GM19025 (cell line): ENCODE data around the gene MPHOSPH8.
"Not testable (repeated sequence)": the region's sequence is repeated elsewhere in the genome, so short reads cannot be mapped to it uniquely, and the experiment has no call there.

Experiments used
- ATAC-seq: cut with Tn5 transposase; IDR thresholded peaks from one replicate; pipeline ENCODE4 v1.9.1; 2021; ENCODE audit warnings: mild to moderate bottlenecking, low read depth, moderate library complexity; ENCODE audit not compliant: unreplicated experiment

Gene MPHOSPH8

DNA sequence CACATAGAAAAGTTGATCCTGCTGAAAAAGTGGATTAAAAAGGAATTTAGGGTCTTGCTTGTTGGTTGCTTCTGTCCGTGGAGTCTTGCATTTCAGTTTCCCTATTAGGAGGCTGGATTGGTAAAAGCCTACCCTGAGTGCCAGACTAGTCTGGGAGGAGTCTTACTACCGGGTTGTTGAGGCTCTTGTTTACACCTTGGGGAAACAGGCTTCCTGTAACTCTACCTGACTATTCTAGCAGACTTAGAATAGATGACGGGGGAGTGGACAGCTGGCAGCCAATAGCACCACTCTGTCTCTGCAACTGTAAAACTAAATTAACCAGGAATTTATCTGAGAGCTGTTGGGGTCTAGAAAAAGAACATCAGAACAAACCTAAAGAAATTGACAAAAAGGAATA lies 11.3 kb upstream of the MPHOSPH8 start:
- ATAC-seq = no peak

- no peak for ATAC-seq
Measured at GRCh38 chr13:19624265-19624664, 9.2 kb upstream of the MPHOSPH8 start.

DNA sequence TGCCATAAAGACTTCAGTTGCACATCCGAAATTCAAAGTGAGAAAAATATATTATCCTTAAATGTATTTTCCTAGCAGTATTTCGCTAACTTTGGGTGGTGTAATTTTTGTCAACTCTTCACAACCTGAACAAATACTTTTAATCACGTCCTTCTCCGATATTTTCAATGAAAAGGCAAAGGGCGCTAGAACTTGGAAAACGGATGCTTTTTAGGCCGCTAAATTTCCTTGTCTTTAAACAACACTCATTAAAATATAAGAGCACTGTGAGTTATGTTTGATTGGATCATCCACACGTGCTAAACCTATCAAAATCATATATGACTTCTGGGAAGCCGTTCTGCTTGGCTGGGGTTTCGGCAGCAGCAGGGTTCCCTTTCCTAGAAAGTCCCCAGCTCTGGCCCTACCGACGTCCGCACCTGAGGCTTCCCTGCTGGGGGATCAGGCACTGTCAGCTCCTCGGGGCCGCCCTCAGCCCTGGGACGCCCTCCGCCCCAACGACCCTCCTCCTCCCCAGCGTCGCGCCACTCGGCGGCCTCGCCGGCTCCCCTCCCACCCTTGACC lies 462 bp upstream of the MPHOSPH8 start:
- no peak for ATAC-seq

DNA sequence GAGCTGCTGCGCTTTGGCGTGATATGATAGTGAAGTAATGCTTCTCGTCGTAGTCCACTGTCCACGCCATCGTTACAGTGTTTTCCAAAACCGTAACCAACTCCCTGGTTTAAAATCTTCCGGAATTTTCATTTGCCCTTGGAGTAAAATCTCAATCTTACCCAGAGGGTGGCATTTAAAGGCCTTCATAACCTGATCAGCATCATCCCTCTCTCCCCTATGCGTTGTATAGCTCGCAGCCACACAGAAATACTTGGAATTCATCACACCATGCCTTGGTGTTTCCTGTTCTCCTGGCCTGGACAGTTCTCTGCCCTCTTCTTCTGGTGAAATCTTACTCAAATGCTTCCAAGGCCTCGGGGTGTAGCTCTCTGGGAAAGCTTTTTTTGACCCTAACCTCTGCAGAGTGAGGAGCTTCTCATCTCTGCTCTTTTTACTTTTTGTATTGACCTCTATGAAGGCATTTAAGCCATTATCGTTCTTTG lies 839 bp downstream of the MPHOSPH8 start:
- no peak for ATAC-seq

DNA sequence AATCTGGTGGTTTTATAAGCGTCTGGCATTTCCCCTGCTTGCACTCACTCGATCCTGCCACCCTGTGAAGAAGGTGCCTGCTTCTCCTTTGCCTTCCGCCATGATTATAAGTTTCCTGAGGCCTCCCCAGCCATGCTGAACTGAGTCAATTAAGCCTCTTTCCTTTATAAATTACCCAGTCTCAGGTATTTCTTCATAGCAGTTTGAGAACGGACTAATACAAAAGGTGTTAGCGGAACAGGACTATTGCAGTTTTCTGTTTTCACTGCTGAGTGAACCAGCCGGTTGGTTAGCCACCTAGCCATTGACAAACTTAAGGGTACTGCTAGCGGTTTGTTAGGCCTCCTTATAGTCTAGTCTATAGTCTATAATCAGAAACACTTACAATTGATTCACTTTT lies 2.5 kb downstream of the MPHOSPH8 start:
- ATAC-seq = not testable (repeated sequence)

DNA sequence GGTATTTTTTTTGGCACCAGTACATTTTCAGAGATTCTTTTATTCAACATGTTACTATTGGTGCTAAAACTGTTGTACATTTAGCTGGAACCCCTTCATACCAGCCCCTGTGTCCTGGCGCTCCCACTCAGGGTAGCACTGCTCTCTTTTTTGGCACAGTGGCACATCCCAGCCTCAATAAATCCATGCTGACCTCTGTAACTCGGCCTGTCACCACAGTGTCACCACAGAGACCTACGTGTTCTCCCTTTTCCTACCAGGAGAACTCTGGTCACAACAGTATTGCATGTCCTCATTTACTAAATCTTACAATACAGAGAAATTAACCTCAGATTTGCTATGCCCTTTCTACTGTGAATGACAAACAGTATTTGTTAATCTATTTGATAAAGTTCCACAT lies 10.2 kb downstream of the MPHOSPH8 start:
- ATAC-seq = no peak

- ATAC-seq = no peak
Measured at GRCh38 chr13:19645000-19645399, 11.5 kb downstream of the MPHOSPH8 start.

GRCh38 chr13:19646063-19646462 lies 12.6 kb downstream of the MPHOSPH8 start:
- ATAC-seq = no peak

DNA sequence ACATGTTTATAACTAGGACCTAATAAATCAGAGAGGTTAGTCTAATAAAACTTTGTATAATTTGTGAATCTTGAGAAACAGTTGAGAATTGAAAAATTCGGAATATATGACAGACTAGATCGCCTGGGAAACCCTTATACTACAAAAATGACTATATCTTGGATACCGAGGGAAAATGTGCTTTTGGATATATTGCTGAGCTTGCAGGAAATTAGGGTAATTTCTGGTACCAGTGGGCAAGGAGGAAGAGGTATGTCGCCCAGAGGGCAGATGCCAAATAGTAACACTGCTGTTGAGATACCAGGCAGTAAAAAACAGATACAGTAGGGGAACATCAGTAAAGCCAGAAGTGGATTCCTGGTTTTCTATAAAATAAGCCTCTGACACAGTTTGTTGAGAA lies 17.3 kb downstream of the MPHOSPH8 start:
- no peak for ATAC-seq

DNA sequence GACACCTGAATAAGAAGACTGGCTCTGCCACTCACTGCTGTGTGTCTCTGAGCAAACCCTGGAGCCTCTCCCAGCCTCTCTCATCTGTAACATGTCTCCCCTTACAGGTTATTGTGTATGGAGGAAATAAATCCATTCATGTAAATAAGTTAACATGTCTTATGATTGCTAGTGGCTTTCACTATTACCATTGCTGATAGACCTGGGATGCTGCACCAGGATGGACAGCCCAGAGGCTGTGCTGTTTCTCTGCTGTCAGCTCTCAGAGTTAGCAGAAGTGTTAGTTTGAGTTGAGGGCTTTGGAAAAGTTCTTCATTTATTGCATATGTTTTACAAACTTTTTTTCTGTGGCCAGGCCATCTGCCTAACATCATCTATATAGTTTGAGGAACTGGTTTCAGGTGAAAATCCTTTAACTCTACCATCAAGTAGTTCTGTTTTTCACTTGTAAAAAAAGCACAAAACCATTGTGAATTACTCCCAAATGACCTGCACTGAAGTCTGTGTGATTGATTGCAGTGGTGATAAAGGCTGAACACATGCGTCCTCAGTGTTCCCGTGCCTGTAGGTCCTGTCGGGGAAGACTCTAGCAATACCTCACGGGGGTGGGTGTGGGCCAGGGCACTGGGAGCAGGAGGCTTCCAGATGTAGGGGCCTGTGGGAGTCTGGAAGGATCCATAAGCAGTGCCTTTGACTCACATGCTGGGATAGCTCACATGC lies 24.6 kb downstream of the MPHOSPH8 start:
- ATAC-seq = no peak

GRCh38 chr13:19658831-19659230 lies 25.4 kb downstream of the MPHOSPH8 start:
- no peak for ATAC-seq

GRCh38 chr13:19661126-19661525 lies 27.7 kb downstream of the MPHOSPH8 start:
- no peak for ATAC-seq

- no peak for ATAC-seq
Measured at GRCh38 chr13:19661561-19661960, 28.1 kb downstream of the MPHOSPH8 start.

DNA sequence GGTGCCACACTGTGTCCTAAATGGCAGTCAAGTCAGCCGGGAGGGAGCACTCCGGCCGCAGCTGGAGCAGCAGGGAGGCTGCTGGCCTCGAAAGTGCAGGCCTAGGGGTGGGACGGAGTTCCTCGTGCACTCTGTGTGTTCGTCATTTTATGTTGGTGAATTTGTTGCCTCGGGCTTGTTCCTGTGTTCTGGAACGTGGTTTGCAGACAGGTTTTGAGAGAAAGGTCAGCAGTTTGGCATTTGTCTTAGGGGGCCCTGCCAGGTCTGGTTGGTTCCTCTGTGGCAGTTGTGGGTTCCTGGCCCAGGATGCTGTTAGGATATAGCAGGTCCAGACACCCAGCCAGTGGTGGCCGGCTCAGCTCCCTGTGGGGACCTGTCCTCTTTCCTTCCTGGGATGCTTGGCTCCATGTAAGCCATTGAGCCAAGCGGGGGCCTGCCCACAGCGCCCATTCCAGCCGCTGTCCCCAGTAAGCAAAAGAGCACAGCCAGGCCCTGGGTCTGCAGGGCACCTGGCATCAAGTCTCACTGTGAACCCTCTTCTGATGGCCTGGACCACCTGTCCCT lies 30.0 kb downstream of the MPHOSPH8 start:
- no peak for ATAC-seq

- ATAC-seq = no peak
Measured at GRCh38 chr13:19664481-19665230, 31.2 kb downstream of the MPHOSPH8 start.

GRCh38 chr13:19665427-19665859 lies 32.0 kb downstream of the MPHOSPH8 start:
- ATAC-seq = no peak

GRCh38 chr13:19668778-19669177 lies 35.3 kb downstream of the MPHOSPH8 start:
- no peak for ATAC-seq

DNA sequence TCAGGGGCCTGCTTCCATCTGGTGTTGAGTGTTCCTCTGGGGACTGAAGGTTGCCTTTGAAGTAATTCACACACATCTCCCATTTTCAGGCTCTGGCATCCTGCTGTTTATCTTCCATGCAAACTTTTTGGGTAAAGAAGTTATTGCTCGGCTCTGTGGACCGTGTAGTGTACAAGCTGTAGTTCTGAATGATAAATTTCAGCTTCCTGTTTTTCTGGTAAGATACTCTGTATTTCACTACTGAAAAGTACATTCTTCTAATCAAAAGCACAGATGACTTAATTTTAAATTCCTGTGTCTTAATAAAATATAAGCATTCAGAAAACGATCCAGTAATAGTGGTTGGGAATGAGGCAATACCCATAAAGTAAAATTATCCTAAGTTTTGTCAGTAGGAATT lies 36.7 kb downstream of the MPHOSPH8 start:
- ATAC-seq = no peak

DNA sequence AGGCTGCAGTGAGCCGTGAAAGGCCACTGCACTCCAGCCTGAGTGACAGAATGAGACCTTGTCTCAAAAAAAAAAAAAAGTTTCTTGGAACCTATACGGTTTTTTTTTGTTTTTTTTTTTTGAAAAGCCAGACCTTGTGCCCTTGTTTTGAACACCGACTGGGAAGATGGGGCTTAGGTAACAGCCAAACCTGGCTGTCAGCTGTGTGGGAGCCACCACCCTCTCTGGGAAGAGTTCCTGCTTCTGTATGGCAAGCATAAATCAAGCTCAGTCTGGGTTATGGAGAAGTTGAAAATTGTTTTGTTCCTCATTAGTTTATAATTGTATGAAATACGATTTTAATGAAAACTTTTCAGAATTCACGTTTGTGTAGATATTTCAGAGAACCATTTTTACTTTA lies 39.5 kb downstream of the MPHOSPH8 start:
- no peak for ATAC-seq

GRCh38 chr13:19673473-19674430 lies 40.3 kb downstream of the MPHOSPH8 start:
- ATAC-seq = no peak
